PC-3 (cell line): ENCODE data around the gene RNF168. TPM values are rescaled to one million over a fixed set of nuclear protein-coding genes. Genes with fewer than 3 reads are reported as not detected.

ENCODE experiments used
- ATAC-seq: fragments of 200-7000 bp; cut with Tn5 transposase; 2 replicates; pipeline ENCODE4 v1.9.1; 2020; ENCODE audit warnings: mild to moderate bottlenecking, moderate library complexity
- BruUV-seq: library from RNA; stranded (reverse); fragments of 400-500 nt; replicated peaks from 2 replicates; lab custom pipeline; 2021; lab: Mats Ljungman, UMichigan
- CTCF ChIA-PET: fragments of 300-600 bp; sonication (Branson Sonifier 250); formaldehyde crosslinking; loops from one replicate; lab custom pipeline; 2022; ENCODE audit warnings: antibody characterized with exemption; lab: Charles Lee
- POLR2A ChIA-PET: fragments of 300-600 bp; sonication (Branson Sonifier 250); formaldehyde crosslinking; loops from one replicate; lab custom pipeline; 2022; ENCODE audit warnings: antibody characterized with exemption; ENCODE audit not compliant: unreplicated experiment; lab: Charles Lee
- DNase-seq: peaks from one replicate; pipeline ENCODE4 v3.0.0-alpha.2; 2015
- H2AFZ ChIP-seq: fragments of 300-600 bp; sonication (generic); 2 replicates; pipeline ENCODE4 v1.6.0; 2016; ENCODE audit warnings: antibody characterized with exemption, low read length
- H3F3A ChIP-seq: fragments of 300-600 bp; sonication (generic); one replicate; pipeline ENCODE4 v1.6.0; 2017; ENCODE audit warnings: antibody characterized with exemption, low read length, control low read depth, mild to moderate bottlenecking; ENCODE audit not compliant: unreplicated experiment
- H3K27ac ChIP-seq: fragments of 300-600 bp; sonication (generic); 2 replicates; pipeline ENCODE4 v1.5.1; 2016; ENCODE audit warnings: mild to moderate bottlenecking, low read length
- H3K27me3 ChIP-seq: fragments of 300-600 bp; sonication (generic); 2 replicates; pipeline ENCODE4 v1.6.1; 2016; ENCODE audit warnings: low read length, mixed read lengths
- H3K36me3 ChIP-seq: fragments of 300-600 bp; sonication (generic); 2 replicates; pipeline ENCODE4 v1.6.1; 2016; ENCODE audit warnings: low read depth, mixed run types, low read length, mixed read lengths
- H3K4me1 ChIP-seq: fragments of 300-600 bp; sonication (generic); 2 replicates; pipeline ENCODE4 v1.5.1; 2016; ENCODE audit warnings: low read length; ENCODE audit not compliant: insufficient read depth
- H3K4me2 ChIP-seq: fragments of 300-600 bp; sonication (generic); 2 replicates; pipeline ENCODE4 v1.6.0; 2016; ENCODE audit warnings: low read length
- H3K4me3 ChIP-seq: fragments of 300-600 bp; sonication (generic); 2 replicates; pipeline ENCODE4 v1.5.1; 2016; ENCODE audit warnings: mild to moderate bottlenecking, low read length, mixed read lengths
- H3K79me2 ChIP-seq: fragments of 300-600 bp; sonication (generic); 2 replicates; pipeline ENCODE4 v1.6.1; 2017; ENCODE audit warnings: low read length, mixed read lengths
- H3K9ac ChIP-seq: fragments of 300-600 bp; sonication (generic); 2 replicates; pipeline ENCODE4 v1.6.0; 2016; ENCODE audit warnings: mild to moderate bottlenecking, low read length
- H3K9me2 ChIP-seq: fragments of 300-600 bp; sonication (generic); replicated peaks from 2 replicates; pipeline ENCODE4 v1.6.1; 2016; ENCODE audit warnings: mixed run types, low read length, mixed read lengths
- H3K9me3 ChIP-seq: fragments of 300-600 bp; sonication (generic); 2 replicates; pipeline ENCODE4 v1.6.1; 2016; ENCODE audit warnings: low read length, mixed read lengths
- H4K20me1 ChIP-seq: fragments of 300-600 bp; sonication (generic); 2 replicates; pipeline ENCODE4 v1.6.1; 2016; ENCODE audit warnings: low read length, mixed read lengths
- EZH2 ChIP-seq: fragments of 300-600 bp; sonication (generic); IDR thresholded peaks from one replicate; pipeline ENCODE4 v1.6.1; 2017; ENCODE audit warnings: antibody characterized with exemption, mild to moderate bottlenecking, low read length; ENCODE audit not compliant: unreplicated experiment
- EZH2phosphoT487 ChIP-seq: fragments of 300-600 bp; sonication (generic); IDR thresholded peaks from 2 replicates; pipeline ENCODE4 v1.6.1; 2018; ENCODE audit warnings: mild to moderate bottlenecking, antibody characterized with exemption, low read length, borderline replicate concordance
- intact Hi-C: fragments of 100-400 bp; cut with micrococcal nuclease; formaldehyde crosslinking; loops from 2 replicates; pipeline ENCODE4 v1.9.0; 2023
- total RNA-seq: library from RNA; depleted of rRNA; stranded (reverse); fragments of >200 nt; gene quantifications from 2 replicates; pipeline ENCODE4 v1.2.3, GENCODE V29; 2014
- TF ChIP-seq, protein P1 (sequence below): fragments of 300-600 bp; sonication (generic); conservative IDR thresholded peaks from 2 replicates; pipeline ENCODE4 v1.5.1; 2017; ENCODE audit warnings: antibody characterized with exemption, low read depth, mild to moderate bottlenecking, low read length

The RNF168 gene
- total RNA-seq, 1 experiment from 2014 or later: 13.8 TPM

DNA sequence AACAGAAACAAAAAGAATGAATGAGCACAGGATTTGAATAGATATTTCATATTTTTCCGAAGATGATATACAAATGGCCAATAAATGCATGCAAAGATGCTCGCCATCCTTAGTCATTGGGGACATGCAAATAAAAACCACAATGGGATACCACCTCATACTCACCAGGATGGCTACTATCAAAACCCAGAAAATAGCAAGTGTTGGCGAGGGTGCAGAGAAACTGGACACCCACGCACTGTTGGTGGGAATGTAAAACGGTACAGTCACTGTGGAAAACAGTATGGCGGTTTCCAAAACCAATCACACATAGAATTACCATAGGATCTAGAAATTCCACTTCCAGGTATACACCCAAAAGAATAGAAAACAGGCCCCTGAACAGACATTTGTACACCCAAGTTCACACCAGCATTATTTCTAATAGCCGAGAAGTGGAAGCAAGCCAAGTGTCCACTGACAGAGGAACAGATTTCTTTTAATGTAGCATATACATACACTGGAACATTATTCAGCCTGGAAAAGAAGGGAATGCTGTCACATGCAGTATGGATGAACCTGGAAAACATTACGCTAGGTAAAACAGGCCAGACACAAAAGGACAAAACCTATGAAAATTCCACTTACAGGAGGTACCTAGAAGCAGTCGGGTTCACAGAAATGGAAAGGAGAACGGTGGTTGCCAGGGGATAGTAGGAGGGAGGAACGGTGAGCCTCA lies 3.6 kb downstream of the RNF168 start:
- H3K9me3 ChIP-seq: no peaks in the 10 kb centered on the region
- H3K4me2 ChIP-seq: peak overlapping the region; percentile 88
- peaks cover 13% of the 10 kb centered on the region for H3K36me3 ChIP-seq
- no peak overlapping the region for H3K27ac ChIP-seq
- ChIA-PET CTCF (no interaction called here), POLR2A (no interaction called here)
- no peaks in the 10 kb centered on the region for H3K9me2 ChIP-seq
- intact Hi-C loops: loop anchor here (2.0 to 5.0 kb wide), 2 partner anchors 13 to 68 kb away; partner anchors contain the start of gene UBXN7
- H3K79me2 ChIP-seq: peaks cover 83% of the 10 kb centered on the region
- ATAC-seq (no peak), DNase-seq (no peak)
- H3F3A ChIP-seq: no peaks in the 10 kb centered on the region
- no TSS peak for BruUV-seq
- no peaks in the 10 kb centered on the region for H3K27me3 ChIP-seq
- peak overlapping the region; percentile 89 for H3K9ac ChIP-seq
- H3K4me1 ChIP-seq: peaks cover 19% of the 10 kb centered on the region
- TF ChIP-seq EZH2 (no peak), EZH2phosphoT487 (no peak)
- H3K4me3 ChIP-seq: peak overlapping the region; percentile 82
- H4K20me1 ChIP-seq: peaks cover 41% of the 10 kb centered on the region
- 0 out of 2 replicates have a peak overlapping the region, but pooled peaks have one; percentile 1 for H2AFZ ChIP-seq

DNA sequence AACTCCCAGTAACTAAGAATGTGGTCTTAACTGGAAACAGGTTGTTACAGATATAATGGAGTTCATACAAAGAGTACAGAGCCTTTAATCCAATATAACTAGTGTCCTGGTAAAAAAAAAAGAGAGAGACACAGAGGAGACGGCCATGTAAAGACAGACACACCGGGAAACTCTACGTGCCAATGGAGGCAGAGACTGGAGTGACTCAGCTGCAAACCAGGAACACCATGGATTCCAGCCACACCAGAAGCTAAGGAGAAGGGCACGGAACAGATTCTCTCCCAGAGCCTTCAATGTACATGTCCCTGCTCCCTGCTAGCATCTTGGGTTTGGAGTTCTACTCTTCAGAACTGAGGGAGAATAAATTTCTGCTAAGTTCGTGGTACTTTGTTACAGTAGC lies 4.5 kb downstream of the RNF168 start:
- ChIA-PET POLR2A (no interaction called here), CTCF (no interaction called here)
- Histone ChIP-seq H4K20me1 (peaks cover 41% of the 10 kb centered on the region), H3K9me3 (no peaks in the 10 kb centered on the region), H2AFZ (no peak overlapping the region), H3K79me2 (peaks cover 92% of the 10 kb centered on the region), H3K4me1 (peaks cover 17% of the 10 kb centered on the region), H3K4me2 (peak overlapping the region; percentile 88), H3K27me3 (no peaks in the 10 kb centered on the region), H3F3A (no peaks in the 10 kb centered on the region), H3K9ac (no peak overlapping the region), H3K36me3 (peaks cover 13% of the 10 kb centered on the region), H3K9me2 (no peaks in the 10 kb centered on the region), H3K4me3 (no peak overlapping the region), H3K27ac (no peak overlapping the region)
- ATAC-seq: no peak
- intact Hi-C loops: no loop called here
- no peak for DNase-seq
- TF ChIP-seq, protein P1, sequence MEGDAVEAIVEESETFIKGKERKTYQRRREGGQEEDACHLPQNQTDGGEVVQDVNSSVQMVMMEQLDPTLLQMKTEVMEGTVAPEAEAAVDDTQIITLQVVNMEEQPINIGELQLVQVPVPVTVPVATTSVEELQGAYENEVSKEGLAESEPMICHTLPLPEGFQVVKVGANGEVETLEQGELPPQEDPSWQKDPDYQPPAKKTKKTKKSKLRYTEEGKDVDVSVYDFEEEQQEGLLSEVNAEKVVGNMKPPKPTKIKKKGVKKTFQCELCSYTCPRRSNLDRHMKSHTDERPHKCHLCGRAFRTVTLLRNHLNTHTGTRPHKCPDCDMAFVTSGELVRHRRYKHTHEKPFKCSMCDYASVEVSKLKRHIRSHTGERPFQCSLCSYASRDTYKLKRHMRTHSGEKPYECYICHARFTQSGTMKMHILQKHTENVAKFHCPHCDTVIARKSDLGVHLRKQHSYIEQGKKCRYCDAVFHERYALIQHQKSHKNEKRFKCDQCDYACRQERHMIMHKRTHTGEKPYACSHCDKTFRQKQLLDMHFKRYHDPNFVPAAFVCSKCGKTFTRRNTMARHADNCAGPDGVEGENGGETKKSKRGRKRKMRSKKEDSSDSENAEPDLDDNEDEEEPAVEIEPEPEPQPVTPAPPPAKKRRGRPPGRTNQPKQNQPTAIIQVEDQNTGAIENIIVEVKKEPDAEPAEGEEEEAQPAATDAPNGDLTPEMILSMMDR: no peak
- TF ChIP-seq EZH2phosphoT487: no peak
- TF ChIP-seq EZH2: no peak
- no TSS peak for BruUV-seq

DNA sequence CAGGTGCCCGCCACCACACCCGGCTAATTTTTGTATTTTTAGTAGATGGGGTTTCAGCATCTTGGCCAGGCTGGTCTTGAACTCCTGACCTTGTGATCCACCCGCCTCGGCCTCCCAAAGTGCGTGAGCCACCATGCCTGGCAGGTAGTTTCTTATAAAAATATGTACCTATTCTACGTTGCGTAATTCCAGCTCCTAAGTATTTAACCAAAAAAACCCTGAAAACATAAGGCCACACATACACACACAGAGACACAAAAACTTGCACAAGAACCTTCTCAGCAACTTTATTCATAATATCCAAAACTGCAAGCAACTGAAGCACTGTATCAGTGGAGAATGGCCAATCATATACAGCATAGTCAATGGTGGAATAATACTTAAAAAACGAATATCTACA lies 5.3 kb downstream of the RNF168 start:
- CTCF ChIA-PET: no interaction called here
- peaks cover 41% of the 10 kb centered on the region for H4K20me1 ChIP-seq
- TF ChIP-seq EZH2phosphoT487 (no peak), EZH2 (no peak)
- TF ChIP-seq, protein P1: no peak
- H3K27ac ChIP-seq: no peak overlapping the region
- no peaks in the 10 kb centered on the region for H3F3A ChIP-seq
- peaks cover 15% of the 10 kb centered on the region for H3K4me1 ChIP-seq
- BruUV-seq: no TSS peak
- ATAC-seq (no peak), DNase-seq (no peak)
- H3K9me3 ChIP-seq: no peaks in the 10 kb centered on the region
- H3K4me2 ChIP-seq: no peak overlapping the region
- intact Hi-C loops: no loop called here
- no peaks in the 10 kb centered on the region for H3K9me2 ChIP-seq
- POLR2A ChIA-PET: no interaction called here
- no peaks in the 10 kb centered on the region for H3K27me3 ChIP-seq
- H3K36me3 ChIP-seq: peaks cover 13% of the 10 kb centered on the region
- no peak overlapping the region for H2AFZ ChIP-seq
- H3K9ac ChIP-seq: no peak overlapping the region
- H3K79me2 ChIP-seq: peaks cover 97% of the 10 kb centered on the region
- H3K4me3 ChIP-seq: no peak overlapping the region
